Effector memory CD8-positive, alpha-beta T cell (primary cell): ENCODE data around the gene RPS6KA2.
A peak's percentile ranks its signal among the peaks of the same experiment; 100 is the strongest.

Experiments used
- ATAC-seq: fragments of 150-1000 bp; cut with Tn5 transposase; replicated peaks from 2 replicates; pipeline ENCODE4 v1.10.0; 2021; ENCODE audit warnings: mild to moderate bottlenecking, moderate library complexity
- DNase-seq, 3 experiments: peaks; one replicate each; pipeline ENCODE4 v3.0.0; 2021
- H3K27ac Mint-ChIP-seq, 2 donors: one replicate each; pipeline ENCODE4 v1.8.0; 2022; ENCODE audit warnings: mild to moderate bottlenecking in 2 of 2, mixed read lengths in 2 of 2, moderate library complexity in 2 of 2
- H3K27me3 Mint-ChIP-seq, 2 donors: one replicate each; pipeline ENCODE4 v1.8.0; 2022; ENCODE audit warnings: mixed read lengths in 2 of 2
- H3K36me3 Mint-ChIP-seq: one replicate; pipeline ENCODE4 v1.8.0; 2022; ENCODE audit warnings: mild to moderate bottlenecking, moderate library complexity, mixed read lengths; ENCODE audit not compliant: insufficient read depth
- H3K4me1 Mint-ChIP-seq, 2 donors: one replicate each; pipeline ENCODE4 v1.8.0; 2022; ENCODE audit warnings: low read depth in 2 of 2, mixed read lengths in 2 of 2
- H3K4me3 Mint-ChIP-seq, 2 donors: one replicate each; pipeline ENCODE4 v1.8.0; 2022; ENCODE audit warnings: mild to moderate bottlenecking in 2 of 2, mixed read lengths in 2 of 2, moderate library complexity in 2 of 2
- H3K9me3 Mint-ChIP-seq, 2 donors: one replicate each; pipeline ENCODE4 v1.8.0; 2022; ENCODE audit warnings: mixed read lengths in 2 of 2

RPS6KA2 gene

DNA sequence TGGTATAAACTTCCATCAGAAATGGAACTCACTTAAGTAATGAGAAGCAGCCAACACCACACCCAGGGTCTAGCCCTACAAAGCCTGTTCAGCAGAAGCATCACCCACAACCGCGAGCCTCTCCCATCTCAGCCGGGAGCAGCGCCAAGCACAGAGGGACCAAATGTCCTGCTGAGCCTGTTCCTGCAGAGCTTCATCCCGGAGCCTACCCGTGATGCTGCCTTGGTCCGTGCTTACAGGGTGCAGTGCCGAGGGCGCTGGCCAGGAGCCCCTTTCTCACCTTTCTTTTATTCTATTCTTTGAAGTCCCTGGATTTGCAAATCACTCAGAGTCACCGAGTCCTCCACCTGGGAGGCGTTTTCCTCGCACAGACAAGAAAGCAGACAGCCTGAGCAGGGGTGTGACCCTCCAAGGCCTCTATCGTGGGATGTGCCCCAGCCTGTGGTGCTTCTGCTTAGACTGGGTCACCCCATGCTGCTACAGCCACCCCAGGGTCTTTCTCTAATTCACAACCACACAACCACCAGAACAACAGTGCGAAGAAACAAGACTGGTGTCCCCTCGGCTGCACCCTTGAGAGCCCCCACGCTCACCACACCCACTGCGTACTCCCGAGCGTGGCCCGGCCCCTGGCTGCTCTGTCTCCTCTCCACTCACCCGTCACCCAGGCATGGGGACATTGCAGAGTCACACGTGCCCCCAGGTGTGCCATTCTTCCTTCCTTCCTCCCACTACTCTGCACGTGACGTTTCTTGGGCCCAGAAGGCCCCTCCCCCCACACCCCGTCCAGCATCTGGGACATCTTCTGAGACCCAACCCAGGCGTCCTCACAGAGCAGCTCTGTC, 152.1 kb downstream of the RPS6KA2 start:
- Mint-ChIP-seq H3K4me1 (peaks cover 7 to 14% of the 10 kb centered on the region in 2 donors), H3K27ac (peak overlapping the region; percentile 13 to 77)

DNA sequence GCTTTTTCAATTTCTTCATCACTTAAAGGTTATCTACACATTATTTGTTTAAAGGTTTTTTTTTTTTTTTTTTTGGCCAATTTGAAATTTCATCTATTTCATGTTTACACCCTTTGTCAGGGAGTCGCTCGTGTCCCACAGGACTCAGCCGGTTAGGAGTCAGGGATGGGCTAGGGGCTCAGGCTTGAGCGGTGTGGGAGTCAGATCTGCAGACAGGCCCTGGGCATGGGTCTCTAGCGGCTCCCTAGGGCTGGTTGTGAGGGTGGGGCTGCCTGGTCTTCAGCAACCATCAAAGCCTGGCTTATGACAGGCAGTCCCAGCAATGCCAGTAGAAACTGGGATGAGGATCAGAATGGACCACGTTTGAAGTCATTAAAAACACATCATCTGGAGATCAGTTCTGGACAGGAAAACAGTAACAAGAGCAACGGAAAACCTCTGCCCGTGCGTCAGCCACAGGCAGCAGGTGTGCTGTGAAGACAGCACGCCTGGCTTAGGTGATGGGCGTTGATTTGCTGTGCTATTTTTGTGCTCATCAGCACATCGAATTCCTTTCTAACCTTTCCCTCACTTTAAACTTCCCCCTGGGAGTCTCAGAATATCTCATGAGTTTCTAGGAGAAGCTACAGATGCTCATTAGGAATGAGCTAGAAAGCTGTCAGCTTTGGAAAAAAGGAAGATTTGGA, 153.0 kb downstream of the RPS6KA2 start:
- DNase-seq (no peak), ATAC-seq (peak; percentile 42)
- no peaks in the 10 kb centered on the region for H3K36me3 Mint-ChIP-seq
- peaks cover 7 to 14% of the 10 kb centered on the region in 2 donors for H3K4me1 Mint-ChIP-seq
- no peaks in the 10 kb centered on the region for H3K9me3 Mint-ChIP-seq
- no peak overlapping the region for H3K4me3 Mint-ChIP-seq
- H3K27me3 Mint-ChIP-seq: peaks cover 13 to 23% of the 10 kb centered on the region in 2 donors
- peak overlapping the region; percentile 35 to 71 for H3K27ac Mint-ChIP-seq

More for the DNA sequence above, 152.1 kb downstream of the RPS6KA2 start:
- Mint-ChIP-seq H3K27me3 (peaks cover 13 to 23% of the 10 kb centered on the region in 2 donors), H3K4me3 (peak overlapping the region in 1 of 2 donors; percentile 3), H3K9me3 (no peaks in the 10 kb centered on the region), H3K36me3 (no peaks in the 10 kb centered on the region)
- ATAC-seq (no peak), DNase-seq (no peak)

DNA sequence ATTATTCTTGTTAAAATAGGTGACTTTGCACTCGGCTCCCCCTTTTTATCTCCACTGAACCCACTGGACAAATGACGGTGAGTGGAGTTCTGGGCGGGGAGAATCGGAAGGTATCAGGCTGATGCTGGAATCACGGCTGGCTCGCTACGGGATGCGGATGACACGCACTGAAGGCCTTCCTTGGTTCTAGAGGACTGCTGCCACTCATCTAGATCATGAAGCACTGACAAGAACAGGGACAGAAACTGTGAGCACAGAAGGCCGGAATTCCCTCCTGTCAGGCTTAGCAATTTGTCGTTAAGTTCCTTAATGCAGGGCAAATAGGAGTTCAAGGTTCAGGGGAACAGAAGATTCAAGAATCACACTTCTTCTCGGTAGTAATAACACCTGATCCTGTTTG, 154.4 kb downstream of the RPS6KA2 start:
- H3K27me3 Mint-ChIP-seq: peaks cover 13 to 23% of the 10 kb centered on the region in 2 donors
- ATAC-seq: no peak
- DNase-seq: no peak
- no peak overlapping the region for H3K4me3 Mint-ChIP-seq
- peaks cover 7 to 14% of the 10 kb centered on the region in 2 donors for H3K4me1 Mint-ChIP-seq
- H3K9me3 Mint-ChIP-seq: no peaks in the 10 kb centered on the region
- no peak overlapping the region for H3K27ac Mint-ChIP-seq
- H3K36me3 Mint-ChIP-seq: peaks cover 2% of the 10 kb centered on the region

DNA sequence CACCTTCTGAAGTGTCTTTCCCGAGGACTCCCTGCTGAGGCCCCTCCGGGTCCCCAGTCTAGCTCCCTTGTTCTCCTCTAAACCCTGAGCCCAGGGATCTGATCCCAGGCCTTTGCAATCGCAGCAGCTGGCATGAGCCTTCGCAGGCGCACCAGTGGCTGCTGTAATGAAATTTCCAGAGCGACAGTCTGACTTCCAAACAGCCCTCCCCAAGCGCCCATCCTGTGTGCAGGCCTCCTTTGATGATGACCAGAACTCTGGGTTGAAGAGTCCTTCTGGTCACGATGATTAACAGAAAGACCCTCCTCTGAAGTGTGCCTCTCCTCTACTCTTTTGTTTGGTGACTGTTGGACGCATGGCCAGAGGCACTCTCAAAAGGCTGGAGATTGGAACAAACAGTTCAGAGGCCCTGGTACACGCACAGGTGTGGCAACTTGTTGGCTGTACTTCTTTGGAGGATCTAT, 155.2 kb downstream of the RPS6KA2 start:
- no peak overlapping the region for H3K27ac Mint-ChIP-seq

DNA sequence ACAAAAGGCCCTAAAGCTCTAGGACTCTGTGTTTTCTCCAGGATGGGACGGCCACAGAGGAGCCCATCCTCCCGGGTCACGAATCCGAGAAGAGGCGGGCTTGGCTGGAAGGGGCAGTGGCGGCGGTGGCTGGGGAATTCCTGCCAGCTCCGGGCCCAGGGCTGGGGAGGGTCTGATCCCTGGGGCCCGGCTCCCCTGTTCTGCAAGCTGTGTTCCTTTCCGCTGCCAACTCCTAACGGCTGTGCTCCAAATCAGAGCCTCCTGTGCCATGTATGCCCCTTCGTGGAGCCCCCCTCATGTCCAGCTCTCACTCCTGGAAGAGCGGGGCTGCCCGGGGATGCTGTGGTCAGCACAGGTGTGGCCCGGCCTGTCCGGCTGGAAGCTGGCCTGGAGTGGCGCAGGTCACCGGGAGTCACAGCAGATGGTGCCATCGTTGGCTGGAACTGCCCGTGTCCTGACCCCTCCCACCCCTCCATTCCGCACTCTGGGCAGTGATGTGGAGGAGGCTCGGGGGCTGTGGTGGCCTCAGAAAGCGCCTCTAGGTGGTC, 156.1 kb downstream of the RPS6KA2 start:
- H3K4me1 Mint-ChIP-seq: peaks cover 12 to 14% of the 10 kb centered on the region in 2 donors
- peaks cover 13 to 18% of the 10 kb centered on the region in 2 donors for H3K27me3 Mint-ChIP-seq
- no peak for ATAC-seq
- H3K27ac Mint-ChIP-seq: no peak overlapping the region
- H3K9me3 Mint-ChIP-seq: no peaks in the 10 kb centered on the region
- DNase-seq: no peak
- H3K4me3 Mint-ChIP-seq: no peak overlapping the region
- H3K36me3 Mint-ChIP-seq: peaks cover 2% of the 10 kb centered on the region

More for the DNA sequence above, 155.2 kb downstream of the RPS6KA2 start:
- ATAC-seq (no peak), DNase-seq (no peak)
- Mint-ChIP-seq H3K4me1 (peaks cover 11 to 14% of the 10 kb centered on the region in 2 donors), H3K9me3 (no peaks in the 10 kb centered on the region), H3K36me3 (peaks cover 2% of the 10 kb centered on the region), H3K4me3 (no peak overlapping the region), H3K27me3 (peaks cover 13 to 23% of the 10 kb centered on the region in 2 donors)

DNA sequence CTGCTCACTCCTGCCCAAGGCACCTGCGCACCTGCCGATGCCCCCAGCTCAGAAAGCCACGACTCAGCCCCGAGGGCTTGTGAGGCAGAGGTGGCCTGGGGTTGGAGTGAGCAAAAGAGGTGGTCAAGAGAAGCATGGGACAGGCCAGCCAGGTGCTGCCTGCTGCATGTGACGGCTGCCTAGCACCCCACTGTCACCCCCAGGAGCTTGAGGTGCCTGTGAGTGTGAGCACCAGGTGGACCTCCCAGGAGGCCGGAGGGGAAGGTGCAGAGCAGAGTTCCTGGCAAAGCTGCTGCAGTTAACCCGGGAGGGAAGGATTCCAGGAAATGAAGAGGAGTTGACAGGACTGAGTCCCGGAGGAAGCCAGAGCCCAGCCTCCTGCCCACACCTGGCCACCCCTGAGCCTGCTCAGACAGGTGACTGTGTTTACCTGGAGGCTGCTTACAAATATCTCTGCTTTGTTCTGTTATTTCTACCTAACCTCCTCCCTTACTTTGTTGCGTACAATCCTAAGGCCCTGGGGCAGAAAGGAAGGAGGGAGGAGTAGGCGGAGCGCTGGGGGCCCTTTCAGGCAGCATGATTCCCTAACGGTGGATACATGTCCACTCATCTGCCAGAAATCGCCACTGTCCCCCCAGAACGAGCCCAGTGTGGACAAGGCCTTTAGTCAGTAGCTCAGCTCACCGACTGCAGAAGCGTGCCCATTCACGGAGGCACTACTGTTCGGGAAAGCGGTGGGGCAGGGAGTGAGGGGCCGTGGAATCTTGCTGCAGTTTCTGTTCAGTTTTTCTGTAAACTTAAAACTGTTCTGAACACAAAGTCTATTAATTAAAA, 156.8 kb downstream of the RPS6KA2 start:
- Mint-ChIP-seq H3K27ac (no peak overlapping the region), H3K4me3 (no peak overlapping the region), H3K9me3 (no peaks in the 10 kb centered on the region), H3K27me3 (peaks cover 11 to 13% of the 10 kb centered on the region in 2 donors), H3K4me1 (peaks cover 14 to 15% of the 10 kb centered on the region in 2 donors), H3K36me3 (peaks cover 2% of the 10 kb centered on the region)
- ATAC-seq: no peak
- no peak for DNase-seq

DNA sequence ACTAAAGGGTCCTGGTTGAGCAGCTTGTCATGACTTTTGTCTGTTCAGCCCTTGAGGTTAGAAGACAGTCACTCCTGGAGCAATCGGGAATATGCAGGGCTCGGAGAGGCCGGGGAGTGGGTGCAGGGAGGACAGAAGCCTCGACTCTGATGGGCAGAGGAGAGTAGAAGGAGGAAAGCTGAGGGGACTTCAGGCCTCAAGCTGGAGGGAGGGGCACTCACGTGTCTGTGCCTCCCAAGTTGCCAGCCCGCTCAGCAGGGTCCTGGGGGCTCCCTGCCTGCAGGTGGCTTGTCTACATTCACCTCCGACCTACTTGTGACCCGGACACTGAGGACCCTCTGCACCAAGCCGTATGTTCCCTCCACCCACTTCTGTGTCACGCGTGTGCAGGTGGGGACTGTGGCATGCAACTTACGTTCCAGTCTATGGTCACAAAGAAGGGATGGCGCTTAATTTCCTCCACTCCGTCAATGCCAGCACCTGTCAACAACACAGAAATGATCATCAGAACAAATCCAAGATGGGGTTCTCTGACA, 157.6 kb downstream of the RPS6KA2 start:
- Mint-ChIP-seq H3K9me3 (no peaks in the 10 kb centered on the region), H3K36me3 (peaks cover 2% of the 10 kb centered on the region), H3K4me3 (no peak overlapping the region), H3K27me3 (peaks cover 6 to 13% of the 10 kb centered on the region in 2 donors), H3K27ac (no peak overlapping the region), H3K4me1 (peaks cover 11 to 18% of the 10 kb centered on the region in 2 donors)
- no peak for ATAC-seq
- no peak for DNase-seq

DNA sequence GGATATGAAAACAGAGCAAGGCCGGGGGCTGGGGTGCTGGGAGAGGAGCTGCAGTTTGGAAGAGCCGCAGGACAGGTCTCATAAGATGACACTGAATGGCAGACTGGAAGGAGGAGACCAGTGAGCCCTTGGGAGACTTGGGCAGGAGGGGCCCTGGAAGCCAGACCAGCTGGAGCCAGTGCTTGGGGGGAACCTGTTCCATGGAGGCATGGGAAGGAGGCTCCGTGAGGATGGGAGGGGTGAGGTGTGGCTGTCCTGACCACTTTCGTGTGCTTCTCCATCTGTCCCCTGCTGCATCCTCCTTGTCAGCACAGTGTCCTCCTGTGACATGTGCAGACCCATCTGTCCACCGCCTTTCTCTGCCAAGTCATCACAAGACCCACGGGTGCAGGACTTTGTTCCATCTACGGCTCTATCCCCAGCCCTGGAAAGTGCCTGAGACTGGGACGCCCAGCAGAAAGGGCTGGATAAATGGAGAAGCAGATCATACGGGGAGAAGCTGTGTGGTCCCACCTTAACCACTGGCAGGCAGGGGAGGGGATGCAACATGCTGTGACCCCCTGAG, 159.5 kb downstream of the RPS6KA2 start:
- DNase-seq (no peak), ATAC-seq (no peak)
- peaks cover 4 to 11% of the 10 kb centered on the region in 2 donors for H3K4me1 Mint-ChIP-seq
- peaks cover 2% of the 10 kb centered on the region for H3K36me3 Mint-ChIP-seq
- peak overlapping the region in 1 of 2 donors; percentile 30 for H3K27ac Mint-ChIP-seq
- H3K4me3 Mint-ChIP-seq: no peak overlapping the region
- H3K9me3 Mint-ChIP-seq: no peaks in the 10 kb centered on the region
- H3K27me3 Mint-ChIP-seq: no peaks in the 10 kb centered on the region

DNA sequence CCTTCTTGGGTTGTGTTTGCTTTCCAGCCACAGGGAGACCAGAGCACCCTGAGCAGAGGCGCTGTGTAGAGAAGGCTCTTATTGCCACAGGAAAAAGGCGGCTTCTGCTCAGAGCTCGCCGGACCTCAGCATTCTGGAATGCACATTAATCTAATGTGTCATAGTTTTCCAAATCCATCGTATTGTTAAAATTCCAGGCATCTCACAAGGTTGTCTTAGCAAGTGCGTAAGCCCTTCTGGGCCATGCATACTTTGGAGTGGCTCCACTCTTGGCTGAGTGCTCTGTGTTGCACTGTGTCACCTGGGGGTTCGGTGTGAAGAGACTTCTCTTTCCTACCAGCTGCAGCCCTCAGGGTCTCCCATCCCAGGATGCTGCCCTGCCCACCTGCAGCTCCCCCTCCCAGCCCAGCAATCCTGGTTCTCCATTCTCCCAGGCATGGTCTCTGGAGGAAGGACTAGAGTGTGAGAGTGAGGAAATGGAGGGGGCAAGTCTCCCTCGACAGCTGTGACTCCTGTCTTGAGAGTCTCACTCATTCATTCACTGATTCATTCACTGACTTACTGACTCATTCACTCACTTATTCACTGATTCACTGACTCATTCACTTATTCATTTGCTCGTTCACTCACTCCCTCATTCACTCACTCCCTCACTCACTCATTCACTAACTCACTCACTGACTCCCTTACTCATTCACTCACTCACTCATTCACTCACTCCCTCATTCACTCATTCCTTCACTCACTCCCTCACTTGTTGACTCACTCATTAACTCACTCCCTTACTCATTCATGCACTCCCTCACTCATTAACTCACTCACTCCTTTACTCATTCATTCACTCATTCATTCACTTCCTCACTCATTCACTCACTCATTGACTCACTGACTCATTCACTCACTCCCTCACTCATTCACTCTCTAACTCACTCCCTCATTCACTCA, 160.6 kb downstream of the RPS6KA2 start:
- H3K27ac Mint-ChIP-seq: peak overlapping the region in 1 of 2 donors; percentile 30
- no peaks in the 10 kb centered on the region for H3K9me3 Mint-ChIP-seq
- H3K36me3 Mint-ChIP-seq: peaks cover 2% of the 10 kb centered on the region
- no peaks in the 10 kb centered on the region for H3K27me3 Mint-ChIP-seq
- DNase-seq (no peak), ATAC-seq (no peak)
- H3K4me1 Mint-ChIP-seq: peaks cover 4 to 11% of the 10 kb centered on the region in 2 donors
- H3K4me3 Mint-ChIP-seq: no peak overlapping the region

DNA sequence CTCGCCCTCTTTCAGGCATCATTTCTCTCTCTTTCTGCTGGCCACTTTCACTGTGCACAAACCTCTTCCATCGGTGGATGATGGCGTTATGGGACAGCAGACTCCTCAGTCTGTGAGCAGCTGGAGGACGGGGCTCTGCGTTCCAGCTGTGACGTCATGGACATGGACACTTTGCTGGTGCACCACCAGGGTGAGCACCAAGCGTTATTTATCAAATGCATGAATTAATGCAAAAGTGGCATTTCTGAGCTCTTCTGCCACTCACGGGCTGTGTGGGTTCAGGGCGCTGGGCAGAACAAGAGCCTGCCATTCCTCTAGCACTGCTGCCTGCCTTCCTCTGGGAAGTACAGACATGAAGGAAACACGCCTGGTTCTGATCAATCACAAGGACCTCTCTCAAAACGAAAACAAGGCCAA, 161.4 kb downstream of the RPS6KA2 start:
- Mint-ChIP-seq H3K36me3 (peaks cover 2% of the 10 kb centered on the region), H3K27ac (peak overlapping the region in 1 of 2 donors; percentile 61), H3K4me3 (peak overlapping the region; percentile 4 to 19), H3K27me3 (no peaks in the 10 kb centered on the region), H3K4me1 (peaks cover 4 to 11% of the 10 kb centered on the region in 2 donors), H3K9me3 (no peaks in the 10 kb centered on the region)
- no peak for DNase-seq
- ATAC-seq: no peak

DNA sequence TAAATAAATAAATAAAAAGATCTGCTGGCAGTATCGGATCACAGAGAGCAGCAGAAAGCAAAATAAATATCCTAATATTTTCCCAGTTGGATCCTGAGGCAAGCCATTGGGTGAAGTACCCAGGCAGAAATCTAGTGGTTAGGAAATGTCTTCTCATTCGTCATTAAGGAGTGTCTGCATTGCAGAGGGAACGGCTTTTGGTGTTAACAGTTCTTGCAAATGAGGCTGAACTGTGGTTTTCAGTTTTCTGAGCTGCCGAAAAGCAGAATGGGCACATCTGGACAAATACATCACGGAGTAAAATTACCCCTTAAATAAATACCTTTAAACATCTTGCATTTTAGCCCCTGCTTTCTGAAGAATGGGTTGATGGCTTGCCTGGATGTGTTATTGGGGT, 162.1 kb downstream of the RPS6KA2 start:
- H3K4me3 Mint-ChIP-seq: no peak overlapping the region
- DNase-seq (no peak), ATAC-seq (peak; percentile 22)
- H3K4me1 Mint-ChIP-seq: peaks cover 4 to 11% of the 10 kb centered on the region in 2 donors
- H3K27me3 Mint-ChIP-seq: no peaks in the 10 kb centered on the region
- H3K27ac Mint-ChIP-seq: no peak overlapping the region
- peaks cover 2% of the 10 kb centered on the region for H3K36me3 Mint-ChIP-seq
- H3K9me3 Mint-ChIP-seq: no peaks in the 10 kb centered on the region
